Fibroblast of upper back skin (primary cell): ENCODE data around the gene NELL2.
"Not testable (repeated sequence)": the region's sequence is repeated elsewhere in the genome, so short reads cannot be mapped to it uniquely, and the experiment has no call there.

Source experiments
- DNase-seq: peaks from one replicate; pipeline ENCODE4 v3.0.0-alpha.2; 2013

The NELL2 gene

GRCh38 chr12:44774815-44775411 lies 101.2 kb downstream of the NELL2 start:
- peak; percentile 8 for DNase-seq

- no peak for DNase-seq
These were observed 104.6 kb downstream of the NELL2 start for GRCh38 chr12:44771485-44772021.

GRCh38 chr12:44765796-44766195 lies 110.3 kb downstream of the NELL2 start:
- no peak for DNase-seq

GRCh38 chr12:44763021-44763420 lies 113.1 kb downstream of the NELL2 start:
- no peak for DNase-seq

- DNase-seq, result no peak
These were observed 116.8 kb downstream of the NELL2 start for GRCh38 chr12:44759289-44759688.

GRCh38 chr12:44750468-44750867 lies 125.6 kb downstream of the NELL2 start:
- DNase-seq, result no peak

GRCh38 chr12:44749566-44749965 lies 126.5 kb downstream of the NELL2 start:
- DNase-seq, result no peak

GRCh38 chr12:44748950-44749468 lies 127.1 kb downstream of the NELL2 start:
- DNase-seq, result no peak

- not testable (repeated sequence) for DNase-seq
These were observed 134.7 kb downstream of the NELL2 start for GRCh38 chr12:44741292-44741980.

GRCh38 chr12:44738051-44738450 lies 138.1 kb downstream of the NELL2 start:
- no peak for DNase-seq

- DNase-seq, result no peak
These were observed 147.5 kb downstream of the NELL2 start for GRCh38 chr12:44728566-44728965.

- DNase-seq, result no peak
These were observed 155.8 kb downstream of the NELL2 start for GRCh38 chr12:44720265-44720664.

- DNase-seq, result no peak
These were observed 158.5 kb downstream of the NELL2 start for GRCh38 chr12:44717612-44718011.

GRCh38 chr12:44716711-44717110 lies 159.4 kb downstream of the NELL2 start:
- no peak for DNase-seq

GRCh38 chr12:44711736-44712135 lies 164.4 kb downstream of the NELL2 start:
- no peak for DNase-seq

GRCh38 chr12:44709166-44709565 lies 166.9 kb downstream of the NELL2 start:
- no peak for DNase-seq

GRCh38 chr12:44708218-44708617 lies 167.9 kb downstream of the NELL2 start:
- DNase-seq, result no peak

GRCh38 chr12:44703182-44703910 lies 172.8 kb downstream of the NELL2 start:
- no peak for DNase-seq

GRCh38 chr12:44697511-44697910 lies 178.6 kb downstream of the NELL2 start:
- no peak for DNase-seq

GRCh38 chr12:44696542-44696941 lies 179.6 kb downstream of the NELL2 start:
- DNase-seq, result no peak

GRCh38 chr12:44694017-44694416 lies 182.1 kb downstream of the NELL2 start:
- no peak for DNase-seq

- no peak for DNase-seq
These were observed 186.5 kb downstream of the NELL2 start for GRCh38 chr12:44689587-44689986.

- DNase-seq, result not testable (repeated sequence)
These were observed 189.2 kb downstream of the NELL2 start for GRCh38 chr12:44686821-44687432.
